Activated CD8-positive, alpha-beta memory T cell treated with anti-CD3 and anti-CD28 coated beads for 24 hours (primary cell): ENCODE measurements around the gene TAX1BP3.
"Not testable (repeated sequence)": the region's sequence is repeated elsewhere in the genome, so short reads cannot be mapped to it uniquely, and the experiment has no call there.

Source experiments
- DNase-seq: peaks from one replicate; pipeline ENCODE4 v3.0.0-alpha.2; 2020

The TAX1BP3 gene

GRCh38 chr17:3668279-3669084 is at the start of gene TAX1BP3, which contains the start of gene EMC6:
TAX1BP3 (minus strand) TSS chr17:3668578; CDS start chr17:3668526, 52 bp downstream.
EMC6 (plus strand) TSS chr17:3668812; CDS start chr17:3669147, 335 bp downstream.
- peak; percentile 100 for DNase-seq

GRCh38 chr17:3715296-3715695 is 46.9 kb upstream of the TAX1BP3 start:
- no peak for DNase-seq

GRCh38 chr17:3712811-3713463 is 44.6 kb upstream of the TAX1BP3 start:
- no peak for DNase-seq

GRCh38 chr17:3710951-3711383 is 42.6 kb upstream of the TAX1BP3 start:
- peak; percentile 75 for DNase-seq

- no peak for DNase-seq
Measured at GRCh38 chr17:3708366-3708765, 40.0 kb upstream of the TAX1BP3 start.

- DNase-seq, result not testable (repeated sequence)
Measured at GRCh38 chr17:3705718-3705984, 37.3 kb upstream of the TAX1BP3 start.

- DNase-seq, result no peak
Measured at GRCh38 chr17:3704931-3705717, 36.7 kb upstream of the TAX1BP3 start.

GRCh38 chr17:3702041-3702539 is 33.7 kb upstream of the TAX1BP3 start:
- DNase-seq, result not testable (repeated sequence)

GRCh38 chr17:3699951-3700350 is 31.6 kb upstream of the TAX1BP3 start:
- no peak for DNase-seq

- DNase-seq, result no peak
Measured at GRCh38 chr17:3698139-3698538, 29.8 kb upstream of the TAX1BP3 start.

GRCh38 chr17:3697103-3697476 is 28.7 kb upstream of the TAX1BP3 start:
- no peak for DNase-seq

GRCh38 chr17:3695723-3696411 is 27.5 kb upstream of the TAX1BP3 start, which contains the start of gene P2RX5:
P2RX5 (minus strand) TSS chr17:3696155; CDS start chr17:3696005, 150 bp downstream.
- peak; percentile 79 for DNase-seq

GRCh38 chr17:3695129-3695722 is 26.8 kb upstream of the TAX1BP3 start:
- DNase-seq, result peak; percentile 67

GRCh38 chr17:3693829-3694231 is 25.5 kb upstream of the TAX1BP3 start:
- peak; percentile 72 for DNase-seq

- DNase-seq, result no peak
Measured at GRCh38 chr17:3693141-3693540, 24.8 kb upstream of the TAX1BP3 start.

- DNase-seq, result no peak
Measured at GRCh38 chr17:3692346-3692745, 24.0 kb upstream of the TAX1BP3 start.

- no peak for DNase-seq
Measured at GRCh38 chr17:3691617-3692067, 23.3 kb upstream of the TAX1BP3 start.

- no peak for DNase-seq
Measured at GRCh38 chr17:3690094-3690715, 21.8 kb upstream of the TAX1BP3 start.

GRCh38 chr17:3689262-3690093 is 21.1 kb upstream of the TAX1BP3 start:
- DNase-seq, result no peak

- DNase-seq, result no peak
Measured at GRCh38 chr17:3688852-3689261, 20.5 kb upstream of the TAX1BP3 start.
